ENCODE data around the gene SH3D21.

Gene SH3D21

DNA sequence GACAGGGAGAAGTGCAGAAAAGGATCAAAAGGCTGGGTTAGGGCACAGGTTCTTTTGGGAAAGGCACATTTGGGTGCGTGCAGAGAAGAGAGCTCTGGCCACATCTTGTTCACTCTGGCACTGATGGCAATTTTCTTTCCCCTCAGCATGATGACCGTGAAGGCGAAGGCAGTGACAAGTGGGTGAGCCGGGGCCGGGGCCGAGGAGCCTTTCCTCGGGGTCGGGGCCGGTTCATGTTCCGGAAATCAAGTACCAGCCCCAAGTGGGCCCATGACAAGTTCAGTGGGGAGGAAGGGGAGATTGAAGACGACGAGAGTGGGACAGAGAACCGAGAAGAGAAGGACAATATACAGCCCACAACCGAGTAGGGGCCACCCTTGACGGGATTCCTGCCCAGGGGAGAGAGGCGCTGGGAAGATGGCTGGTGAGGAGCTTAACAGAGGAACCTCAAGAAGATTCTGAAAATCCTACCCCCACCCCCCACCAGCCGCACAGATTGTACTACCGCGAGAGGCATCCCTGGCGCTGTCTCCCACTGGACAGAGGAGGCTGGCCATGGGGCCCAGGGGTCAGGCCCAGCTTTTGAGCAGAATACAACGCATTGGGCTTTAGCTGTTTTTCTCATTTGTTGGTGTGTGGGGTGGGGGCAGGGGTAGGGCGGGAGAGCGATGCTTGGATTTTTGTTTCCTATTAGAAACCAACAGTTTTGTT, 2.4 kb upstream of the SH3D21 start:
- DNase-seq (ENCODE audit: low read depth): no peak

DNA sequence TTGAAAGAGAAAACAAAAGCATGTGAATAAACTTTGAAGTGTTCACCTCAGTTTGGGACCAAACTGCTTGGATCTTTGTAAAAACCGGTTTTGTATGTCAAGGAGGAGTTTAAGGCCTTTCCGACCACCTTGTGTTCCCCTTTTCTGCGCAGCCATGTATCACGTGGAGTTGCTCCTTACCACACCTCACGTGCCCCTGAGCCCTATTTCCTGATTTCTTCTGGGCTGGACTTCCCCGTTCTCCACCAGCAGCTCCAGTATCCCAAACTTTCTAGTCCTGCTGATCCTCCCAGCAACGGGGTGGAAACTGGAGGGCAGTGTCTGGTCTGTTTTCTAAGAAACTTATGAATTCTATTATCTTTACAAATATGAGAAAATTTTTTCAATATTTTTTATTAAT, 1.6 kb upstream of the SH3D21 start:
- DNase-seq (ENCODE audit: low read depth): no peak

DNA sequence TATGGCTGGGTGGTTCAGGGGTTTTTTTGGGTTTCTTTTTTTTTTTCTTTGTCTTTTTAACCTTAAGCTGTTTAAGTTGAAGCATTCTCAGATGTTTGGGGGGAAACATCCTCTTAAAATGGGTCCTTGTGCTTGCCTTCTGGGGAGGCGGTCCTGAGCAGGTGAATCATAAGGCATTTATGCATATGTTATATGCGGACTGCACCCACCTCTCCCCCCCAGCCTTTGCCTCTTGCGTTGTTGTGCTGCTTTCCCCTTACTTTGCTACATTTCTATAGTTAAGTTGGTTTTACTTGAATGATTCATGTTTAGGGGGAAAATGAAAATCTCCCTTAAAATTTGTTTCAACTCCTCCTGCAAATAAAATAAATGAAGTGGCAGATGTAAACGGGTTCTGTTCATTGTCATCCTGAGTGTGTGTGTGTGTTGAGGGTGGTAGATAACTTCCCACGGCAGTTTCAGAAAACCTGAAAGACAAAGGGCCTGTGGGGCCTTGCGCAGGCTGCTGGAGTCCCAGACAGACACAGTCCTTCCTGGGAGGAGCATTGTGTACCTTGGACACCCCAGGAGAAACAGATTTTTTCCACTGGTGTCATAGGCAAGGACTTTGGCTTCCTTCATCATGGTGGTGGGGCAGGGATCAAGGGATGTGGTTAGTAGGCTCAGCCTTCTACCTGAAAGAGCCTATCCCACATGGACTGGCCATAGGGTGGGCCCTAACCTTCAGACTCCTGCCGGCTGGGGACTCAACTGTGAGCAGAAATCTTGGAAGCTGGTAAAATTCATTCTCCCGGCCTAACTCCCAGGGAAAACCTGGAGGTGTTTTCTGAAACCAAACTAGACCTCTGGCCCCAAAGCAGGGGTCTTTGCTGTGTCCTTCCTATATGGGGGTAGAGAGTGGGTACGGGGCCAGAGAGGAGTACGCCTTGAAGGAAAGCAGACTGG, 926 bp upstream of the SH3D21 start:
- no peak for DNase-seq (ENCODE audit: low read depth)

- DNase-seq (ENCODE audit: low read depth): no peak
Measured at GRCh38 chr1:36305915-36306209, 306 bp upstream of the SH3D21 start.

GRCh38 chr1:36306902-36307456, 811 bp downstream of the SH3D21 start:
- peak; percentile 84 for DNase-seq (ENCODE audit: low read depth)

- DNase-seq (ENCODE audit: low read depth): no peak
Measured at GRCh38 chr1:36307601-36308330, 1.6 kb downstream of the SH3D21 start.

- no peak for DNase-seq (ENCODE audit: low read depth)
Measured at GRCh38 chr1:36309397-36309796, 3.2 kb downstream of the SH3D21 start.

DNA sequence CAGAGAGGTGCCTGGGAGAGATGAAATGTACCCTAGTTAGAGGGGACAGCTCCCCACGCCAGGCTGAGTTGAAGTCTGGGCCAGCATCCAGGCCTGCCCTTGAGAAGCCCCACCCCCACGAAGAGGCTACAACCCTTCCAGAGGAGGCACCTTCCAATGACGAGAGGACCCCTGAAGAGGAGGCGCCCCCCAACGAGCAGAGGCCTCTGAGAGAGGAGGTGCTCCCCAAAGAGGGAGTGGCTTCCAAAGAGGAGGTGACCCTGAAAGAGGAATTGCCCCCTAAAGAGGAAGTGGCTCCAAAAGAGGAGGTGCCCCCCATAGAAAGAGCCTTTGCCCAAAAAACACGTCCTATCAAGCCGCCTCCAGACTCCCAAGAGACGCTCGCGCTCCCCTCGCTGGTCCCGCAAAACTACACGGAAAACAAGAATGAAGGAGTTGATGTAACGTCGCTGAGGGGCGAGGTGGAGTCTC, 14.2 kb downstream of the SH3D21 start:
- no peak for DNase-seq (ENCODE audit: low read depth)

DNA sequence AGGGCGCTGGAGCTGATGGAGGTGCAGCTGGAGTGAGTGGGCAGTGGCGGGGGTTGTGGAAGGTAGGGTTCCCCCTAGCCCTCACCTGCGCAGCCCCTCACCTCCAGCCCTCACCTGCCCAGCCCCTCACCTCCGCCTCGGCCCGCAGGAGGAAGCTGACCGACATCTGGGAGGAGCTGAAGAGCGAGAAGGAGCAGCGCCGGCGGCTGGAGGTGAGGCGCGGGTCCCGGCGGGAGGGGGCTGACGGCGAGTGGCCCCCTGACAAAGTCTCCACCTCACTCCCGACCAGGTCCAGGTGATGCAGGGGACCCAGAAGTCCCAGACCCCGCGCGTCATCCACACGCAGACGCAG, 14.6 kb downstream of the SH3D21 start:
- DNase-seq (ENCODE audit: low read depth): no peak

GRCh38 chr1:36321119-36321951, 15.2 kb downstream of the SH3D21 start:
- peak; percentile 87 for DNase-seq (ENCODE audit: low read depth)

GRCh38 chr1:36322041-36322785, 16.0 kb downstream of the SH3D21 start:
- DNase-seq (ENCODE audit: low read depth): no peak

GRCh38 chr1:36322786-36323635, 16.8 kb downstream of the SH3D21 start:
- DNase-seq (ENCODE audit: low read depth): peak; percentile 66

DNA sequence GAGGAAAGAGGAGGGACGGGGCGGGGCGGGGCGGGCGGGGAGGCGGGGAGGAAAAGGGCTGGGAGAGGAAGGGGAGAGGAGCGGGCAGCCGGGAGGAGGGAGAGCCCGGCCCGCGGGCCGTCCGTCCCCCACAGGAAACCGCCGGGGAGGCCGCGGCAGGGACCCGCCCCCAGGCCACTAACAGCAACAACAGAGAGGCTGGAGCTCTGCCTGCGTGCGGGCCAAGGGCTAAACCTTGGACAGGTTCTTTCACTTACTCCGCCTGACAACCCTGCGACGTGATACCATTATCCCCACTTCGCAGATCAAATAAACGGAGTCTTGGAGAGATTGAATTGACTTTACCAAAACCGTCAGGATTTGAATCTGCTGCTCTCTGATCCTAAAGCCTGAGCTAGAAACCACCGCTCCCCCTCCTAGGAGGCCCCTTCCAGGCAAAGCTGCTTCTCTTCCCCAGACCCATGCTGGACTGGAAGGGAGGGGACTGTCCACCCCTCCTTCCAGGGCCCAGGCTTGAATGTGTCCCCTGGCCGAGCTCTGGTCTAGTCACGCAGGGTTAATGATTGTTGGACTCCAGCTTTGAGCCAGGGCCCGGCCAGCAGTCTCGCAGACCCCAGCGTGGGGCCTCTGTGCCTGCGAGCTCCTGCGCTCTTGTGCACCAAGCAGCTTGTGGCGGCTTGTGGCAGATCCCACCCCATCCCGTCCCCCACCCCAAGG, 17.6 kb downstream of the SH3D21 start, which contains the start of gene EVA1B:
TSS of gene EVA1B (minus strand) at position 10 of the 717 bp plus-strand sequence. CDS start 608 bp downstream, outside the sequence.
- DNase-seq (ENCODE audit: low read depth): peak; percentile 81

GRCh38 chr1:36324353-36324703, 18.2 kb downstream of the SH3D21 start:
- no peak for DNase-seq (ENCODE audit: low read depth)

DNA sequence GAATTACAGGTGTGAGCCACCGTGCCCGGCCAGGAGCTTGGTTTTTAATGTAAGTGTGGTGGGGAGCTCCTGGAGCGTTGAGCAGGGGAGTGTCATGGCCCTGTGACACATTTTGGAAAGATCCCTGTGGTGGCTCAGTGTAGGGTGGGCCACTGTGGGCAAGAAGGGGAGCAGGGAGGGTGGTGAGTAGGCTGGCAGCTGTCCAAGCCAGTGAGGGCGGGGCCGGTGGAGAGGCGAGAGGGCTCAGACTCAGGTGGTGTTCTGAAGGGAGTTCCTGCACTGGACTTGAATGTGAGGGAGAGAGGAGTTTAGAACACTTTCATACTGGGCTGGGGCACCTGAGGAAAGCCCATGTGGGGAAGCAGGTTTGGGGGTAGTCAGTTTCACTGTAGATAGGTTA, 20.3 kb downstream of the SH3D21 start:
- DNase-seq (ENCODE audit: low read depth): no peak

GRCh38 chr1:36327421-36328087, 21.4 kb downstream of the SH3D21 start:
- peak; percentile 75 for DNase-seq (ENCODE audit: low read depth)

DNA sequence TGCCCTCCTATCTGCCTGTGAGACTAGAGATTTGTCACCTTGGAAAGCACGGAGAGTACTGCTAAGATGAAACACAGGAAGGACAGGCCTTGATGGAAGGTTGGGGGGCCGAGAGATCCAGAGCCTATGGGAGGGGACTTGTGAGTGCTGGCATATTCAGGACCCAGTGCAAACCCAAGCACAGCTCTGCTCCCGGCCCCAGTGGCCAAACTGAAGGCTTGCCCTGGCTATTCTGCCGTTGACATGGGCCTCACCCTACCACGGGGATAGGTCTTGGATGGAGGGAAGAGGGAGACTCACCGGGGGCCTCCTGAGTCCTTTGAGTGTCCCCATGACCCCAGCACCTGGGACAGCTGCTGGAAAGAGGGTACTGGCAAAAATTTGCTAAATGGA, 21.9 kb downstream of the SH3D21 start:
- DNase-seq (ENCODE audit: low read depth): no peak

DNA sequence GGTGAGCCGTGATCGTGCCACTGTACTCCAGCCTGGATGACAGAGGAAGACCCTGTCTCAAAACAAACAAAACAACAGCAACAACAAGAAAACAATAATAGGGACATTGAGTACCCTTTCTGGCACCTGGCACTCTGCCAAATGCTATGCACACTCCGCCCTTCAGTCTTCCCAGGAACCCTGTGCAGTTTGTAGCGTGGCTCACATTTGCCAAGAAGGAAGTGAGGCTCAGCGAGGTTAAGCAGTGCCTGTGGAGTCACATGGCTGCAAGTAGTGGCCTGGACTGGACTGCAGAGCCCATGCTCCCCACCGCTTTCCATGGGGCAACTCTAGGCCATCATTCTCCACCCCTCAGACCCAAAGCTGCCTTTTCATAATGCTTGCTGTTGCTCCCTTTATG, 22.5 kb downstream of the SH3D21 start:
- DNase-seq (ENCODE audit: low read depth): no peak

DNA sequence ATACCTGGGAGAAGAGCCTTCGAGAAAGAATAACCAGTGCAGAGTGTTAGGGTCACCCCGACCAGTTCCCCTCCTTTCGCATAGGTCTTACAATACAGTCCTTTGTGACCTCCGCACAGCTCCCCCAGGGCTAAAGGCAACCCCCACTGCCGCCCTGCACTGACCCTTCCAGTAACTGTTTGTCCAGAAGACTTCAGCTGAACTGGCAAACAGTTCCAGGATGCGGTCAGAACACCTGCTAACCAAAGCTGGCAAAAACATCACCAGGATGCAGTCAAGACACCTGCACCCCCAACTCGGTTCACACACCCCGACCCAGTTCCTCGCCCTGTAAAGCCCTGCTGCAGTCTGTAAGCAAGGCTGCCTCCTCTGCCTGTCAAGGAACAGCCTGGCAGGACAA, 23.6 kb downstream of the SH3D21 start:
- DNase-seq (ENCODE audit: low read depth): no peak

All from amniotic epithelial cell (primary cell).